GM12878 (cell line): ENCODE results near the gene TGFBR1. TPM values are rescaled to one million over a fixed set of nuclear protein-coding genes. Genes with fewer than 3 reads are reported as not detected.

Source experiments
- BACH1 ChIP-seq: fragments of 450-650 bp; IDR thresholded peaks from 2 replicates; pipeline ENCODE4 v1.6.1; 2017; ENCODE audit warnings: mild to moderate bottlenecking, borderline replicate concordance
- EP300 ChIP-seq, 2 experiments: fragments of 150-350 bp in 1 of 2; IDR thresholded peaks; 2 replicates each; pipeline ENCODE4 v1.6.1; 2011 to 2012; ENCODE audit warnings: low read depth in 2 of 2, low read length in 2 of 2, borderline replicate concordance in 1 of 2, improper control_type of control experiment in 1 of 2, inconsistent platforms in 1 of 2; ENCODE audit not compliant: control insufficient read depth in 1 of 2
- HCFC1 ChIP-seq: fragments of 150-350 bp; IDR thresholded peaks from 2 replicates; pipeline ENCODE4 v1.6.1; 2014; ENCODE audit warnings: low read length
- KAT2A ChIP-seq: conservative IDR thresholded peaks from 2 replicates; pipeline ENCODE4 v1.6.1; 2011; ENCODE audit warnings: low read depth, low read length; ENCODE audit not compliant: control insufficient read depth
- KLF5 ChIP-seq: fragments of 450-650 bp; IDR thresholded peaks from 2 replicates; pipeline ENCODE4 v1.6.1; 2014; ENCODE audit warnings: mild to moderate bottlenecking; ENCODE audit not compliant: partially characterized antibody
- NRF1 ChIP-seq: conservative IDR thresholded peaks from 2 replicates; pipeline ENCODE4 v1.6.1; 2011; ENCODE audit warnings: mild to moderate bottlenecking, low read depth, low read length, improper control_type of control experiment
- PKNOX1 ChIP-seq: fragments of 450-650 bp; IDR thresholded peaks from 2 replicates; pipeline ENCODE4 v1.6.1; 2016; ENCODE audit warnings: mild to moderate bottlenecking
- STAT3 ChIP-seq: IDR thresholded peaks from 2 replicates; pipeline ENCODE4 v1.6.1; 2011; ENCODE audit warnings: low read depth, low read length, improper control_type of control experiment
- polyA plus RNA-seq, 11 experiments: library from polyadenylated mRNA; depleted of rRNA in 4 of 11; unstranded in 6 of 11; stranded (reverse) in 5 of 11; fragments of >200 nt; fragmentation: Nextera tagmentation in 4 of 11; fragmentation: Illumina TruSeq in 1 of 11; extraction: Ambion mirVana in 4 of 11; extraction: Trizol in 1 of 11; gene quantifications; 1 replicate in 1 of 11; 2 replicates in 10 of 11; pipeline versions ENCODE4 v1.2.1 to v1.2.3, GENCODE V29; 2011 to 2016; ENCODE audit warnings: inconsistent platforms in 2 of 11, missing spikeins in 2 of 11, low read depth in 1 of 11
- total RNA-seq, 4 experiments: library from RNA; depleted of rRNA in 3 of 4; stranded (reverse); fragments of >200 nt in 3 of 4; fragmentation: Illumina TruSeq in 1 of 4; extraction: Trizol in 1 of 4; gene quantifications; 2 replicates each; pipeline versions ENCODE4 v1.2.1 to v1.2.3, GENCODE V29; 2013 to 2021
- TF ChIP-seq, protein P1 (sequence below): IDR thresholded peaks from 2 replicates; pipeline ENCODE4 v1.6.1; 2012; ENCODE audit warnings: low read depth, low read length, improper control_type of control experiment

The TGFBR1 gene
- total and polyA plus RNA-seq, 10 of the 15 experiments (the other 5 are each of a cell fraction or from before 2014, with no cell fraction given): 2.9 to 27.2 (median 16.6) TPM

GRCh38 chr9:99160173-99160572 is 55.3 kb downstream of the TGFBR1 start (continued):
- TF ChIP-seq PKNOX1 (no peak), NRF1 (no peak), KLF5 (no peak), HCFC1 (no peak), STAT3 (no peak), EP300 (IDR thresholded peaks at IDR 0.05; ENCODE audit: borderline replicate concordance in 1 of 2, control insufficient read depth in 1 of 2, low read depth in 2 of 2, low read length in 2 of 2) (no peak), BACH1 (no peak), KAT2A (no peak)
- TF ChIP-seq, protein P1, sequence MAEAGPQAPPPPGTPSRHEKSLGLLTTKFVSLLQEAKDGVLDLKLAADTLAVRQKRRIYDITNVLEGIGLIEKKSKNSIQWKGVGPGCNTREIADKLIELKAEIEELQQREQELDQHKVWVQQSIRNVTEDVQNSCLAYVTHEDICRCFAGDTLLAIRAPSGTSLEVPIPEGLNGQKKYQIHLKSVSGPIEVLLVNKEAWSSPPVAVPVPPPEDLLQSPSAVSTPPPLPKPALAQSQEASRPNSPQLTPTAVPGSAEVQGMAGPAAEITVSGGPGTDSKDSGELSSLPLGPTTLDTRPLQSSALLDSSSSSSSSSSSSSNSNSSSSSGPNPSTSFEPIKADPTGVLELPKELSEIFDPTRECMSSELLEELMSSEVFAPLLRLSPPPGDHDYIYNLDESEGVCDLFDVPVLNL: no peak
